ENCODE results near the gene CDH4.

CDH4 gene

DNA sequence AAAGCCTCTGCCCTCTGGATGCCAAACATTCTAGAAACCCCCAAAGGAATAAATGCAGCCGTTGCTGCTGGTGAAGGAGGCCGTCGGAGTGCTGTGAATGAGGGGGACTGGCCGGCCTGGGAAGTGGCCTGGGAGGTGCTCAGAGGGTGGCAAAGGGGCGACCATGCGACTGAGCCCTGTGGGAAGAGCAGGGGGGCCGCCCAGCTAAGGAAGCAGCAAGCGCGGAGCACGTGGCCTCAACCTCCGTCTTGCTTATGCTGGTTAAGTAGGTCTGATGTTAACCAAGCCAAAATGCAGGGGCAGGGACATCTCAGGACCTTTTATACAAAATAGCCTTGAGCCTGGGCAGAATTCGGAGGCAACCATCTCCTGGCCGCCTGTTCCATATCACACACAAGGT is 432.1 kb downstream of the CDH4 start:
- no peak for DNase-seq

- no peak for DNase-seq
Observed at GRCh38 chr20:61684583-61685235, 432.6 kb downstream of the CDH4 start.

DNA sequence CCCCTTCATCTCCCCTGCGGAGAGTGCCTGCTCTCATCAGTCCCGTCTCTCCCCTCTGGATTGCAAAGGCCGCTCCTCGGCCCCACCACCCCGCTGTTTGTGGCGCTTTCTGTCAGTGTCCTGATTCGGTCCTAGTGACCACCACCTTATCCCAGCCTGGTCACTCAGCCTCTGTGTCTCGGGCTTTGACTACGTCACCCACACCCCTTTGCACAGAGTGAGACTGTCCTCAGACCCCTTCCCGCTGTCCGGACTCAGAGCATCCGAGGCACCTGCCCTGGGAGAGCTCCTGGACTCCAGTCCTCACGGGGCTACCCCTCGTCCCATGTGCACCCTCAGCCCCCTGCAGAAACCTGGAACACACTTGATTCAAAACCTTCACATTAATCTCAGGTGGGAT is 433.4 kb downstream of the CDH4 start:
- no peak for DNase-seq

GRCh38 chr20:61686051-61686936 is 434.2 kb downstream of the CDH4 start:
- no peak for DNase-seq

DNA sequence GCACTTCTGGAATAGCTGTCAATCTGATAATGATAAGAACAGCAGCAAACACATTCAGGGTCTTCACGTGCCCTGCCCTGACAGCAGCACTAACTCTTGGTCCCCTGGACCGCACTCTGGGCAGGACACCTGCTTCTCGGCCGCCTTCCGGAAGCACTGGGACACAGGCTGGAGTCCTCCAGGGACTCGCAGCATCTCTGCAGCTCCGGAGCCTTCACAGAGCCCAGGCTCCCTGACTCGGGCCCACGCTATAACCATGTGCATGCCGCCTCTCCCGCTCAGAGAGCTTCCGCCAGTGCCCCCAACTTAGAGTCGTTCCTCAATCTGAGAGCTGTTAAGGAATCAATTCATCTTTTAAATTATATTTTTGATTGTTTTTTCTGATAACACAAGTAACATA is 436.4 kb downstream of the CDH4 start:
- DNase-seq, result no peak

DNA sequence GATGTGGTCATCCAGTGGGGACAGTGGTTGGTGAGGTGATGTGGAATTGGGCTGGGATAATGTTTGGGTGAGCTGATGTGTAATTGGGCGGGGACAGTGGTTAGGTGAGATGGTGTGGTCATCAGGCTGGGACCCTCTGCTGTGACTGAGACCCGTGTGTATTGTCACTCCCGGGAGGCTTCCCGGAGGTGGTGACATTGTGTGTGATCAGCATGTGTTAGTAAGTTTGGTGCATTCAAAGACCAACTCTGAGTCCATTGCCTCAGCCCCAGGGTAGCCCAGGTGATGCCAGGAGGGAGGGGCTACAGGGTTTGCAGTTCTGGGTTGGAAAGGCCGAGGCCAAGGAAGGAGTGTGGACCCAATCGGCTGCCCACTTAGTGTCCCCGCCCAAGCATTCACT is 438.1 kb downstream of the CDH4 start:
- no peak for DNase-seq

DNA sequence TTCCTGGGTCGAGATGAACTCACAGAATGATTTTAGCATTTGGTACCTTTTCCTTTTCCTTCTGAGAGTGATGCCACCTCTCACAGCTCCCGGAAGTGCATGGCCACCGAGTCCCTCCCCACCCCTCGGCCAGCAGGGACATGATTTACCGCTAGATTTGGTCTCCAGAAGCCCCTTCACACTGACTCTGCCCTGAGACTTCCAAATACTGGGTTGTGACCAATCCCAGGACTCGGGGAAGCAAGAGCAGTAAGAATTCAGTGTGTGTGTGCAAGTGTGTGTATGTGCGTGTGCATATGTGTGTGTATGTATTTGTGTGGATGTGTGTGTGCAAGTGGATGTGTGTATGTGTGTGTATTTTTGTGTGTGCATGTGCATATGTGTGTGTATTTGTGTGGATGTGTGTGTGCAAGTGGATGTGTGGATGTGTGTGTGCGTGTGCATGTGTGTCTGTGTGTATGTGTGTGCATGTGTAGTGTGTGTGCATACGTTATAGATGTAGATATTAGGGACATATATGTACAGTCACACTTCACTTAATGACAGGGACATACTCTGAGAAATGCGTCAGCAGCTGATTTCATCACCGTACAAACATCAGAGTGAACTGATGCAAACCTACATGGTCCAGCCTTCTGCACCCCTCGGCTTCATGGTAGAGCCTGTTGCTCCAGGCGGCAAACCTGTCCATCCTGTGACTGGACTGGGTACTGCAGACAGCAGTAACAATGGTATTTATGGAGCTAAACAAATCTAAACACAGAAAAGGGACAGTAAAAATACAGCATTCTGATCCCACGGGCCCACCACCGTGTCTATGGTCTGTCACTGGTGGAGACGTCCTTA is 439.2 kb downstream of the CDH4 start:
- no peak for DNase-seq

- DNase-seq, result no peak
Observed at GRCh38 chr20:61691978-61692377, 439.9 kb downstream of the CDH4 start.

DNA sequence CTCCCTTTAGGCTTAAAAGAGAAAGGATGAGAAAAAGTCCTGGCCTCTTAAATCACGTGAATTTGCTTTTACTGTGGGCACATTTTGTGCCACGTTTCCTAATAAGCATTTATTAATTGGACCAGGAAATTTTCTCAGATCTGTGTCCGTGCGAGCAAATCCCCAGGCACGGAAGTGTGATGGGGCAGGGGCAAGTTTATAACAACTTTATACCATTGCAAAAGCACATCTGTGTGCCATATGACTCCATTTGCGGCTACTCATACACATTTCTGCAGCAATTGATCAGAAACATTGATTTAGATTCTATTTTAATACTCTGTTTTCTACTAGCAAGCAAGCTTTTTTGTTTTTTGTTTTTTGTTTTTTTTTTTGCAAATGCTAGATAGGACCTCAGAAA is 440.4 kb downstream of the CDH4 start:
- DNase-seq, result no peak

DNA sequence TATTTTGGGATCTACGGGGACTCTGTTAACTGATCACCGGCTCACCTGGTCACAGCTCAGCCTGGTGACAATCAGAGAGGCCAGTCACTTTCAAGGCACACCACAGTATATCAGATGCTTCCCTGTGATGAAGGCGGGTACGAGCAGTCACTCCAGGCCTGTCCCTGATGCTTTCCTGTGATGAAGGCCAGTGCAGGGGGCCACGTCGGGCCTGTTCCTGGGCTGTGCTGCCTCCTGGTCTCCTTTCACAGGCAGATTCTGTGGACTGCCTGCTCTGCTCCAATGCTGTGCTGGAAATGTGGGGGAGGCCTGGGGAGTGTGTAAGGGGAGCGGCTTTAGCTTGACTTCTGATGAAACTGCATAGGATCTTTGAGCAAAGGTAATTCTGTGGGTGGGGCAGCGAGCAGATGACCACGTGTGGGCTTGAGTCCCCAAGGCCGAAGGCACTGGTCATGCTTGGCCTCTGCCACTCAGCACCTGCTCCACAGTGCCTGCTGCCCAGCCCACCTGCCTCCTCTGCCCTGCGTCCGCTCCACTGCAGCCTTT is 441.1 kb downstream of the CDH4 start:
- DNase-seq, result no peak

DNA sequence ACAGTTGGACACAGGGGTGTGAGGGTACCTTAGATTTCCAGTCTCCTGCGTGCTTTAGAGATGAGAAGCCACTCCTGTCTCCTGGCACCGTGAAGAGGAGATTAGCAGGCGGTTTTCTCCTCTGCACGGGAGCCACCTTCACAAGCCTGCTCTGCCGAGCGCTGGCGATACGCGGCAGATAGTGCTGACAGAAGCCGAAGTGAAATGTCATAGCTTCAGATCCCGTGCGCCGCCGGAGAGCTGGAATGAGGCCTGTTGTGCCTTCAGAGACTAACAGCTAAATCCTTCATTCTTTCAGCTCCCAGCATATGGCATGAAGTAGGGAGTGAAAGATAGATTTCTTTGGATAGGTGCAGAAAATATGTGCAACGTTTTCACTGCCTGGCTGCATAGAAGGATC is 442.6 kb downstream of the CDH4 start:
- no peak for DNase-seq

DNA sequence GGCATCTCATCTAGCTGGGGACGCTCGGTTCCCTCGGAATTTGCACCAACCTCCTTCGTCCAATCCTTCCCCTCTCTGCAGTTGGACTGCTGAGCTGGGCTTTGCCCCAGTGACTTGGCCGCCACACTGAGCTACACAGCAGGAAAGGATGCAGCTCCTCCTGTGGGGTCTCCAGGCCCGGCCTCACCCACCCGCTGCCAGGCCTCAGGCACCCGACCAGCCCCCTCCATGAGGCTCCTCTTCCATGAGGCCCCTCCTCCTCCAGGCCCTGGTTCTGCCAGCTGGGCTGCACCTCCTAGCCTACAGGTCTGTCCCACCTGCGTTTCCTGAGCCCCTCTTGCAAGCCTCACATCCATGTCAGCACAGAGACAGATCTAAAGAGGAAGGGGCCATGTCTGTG is 443.7 kb downstream of the CDH4 start:
- no peak for DNase-seq

GRCh38 chr20:61696181-61696735 is 444.2 kb downstream of the CDH4 start:
- DNase-seq, result no peak

DNA sequence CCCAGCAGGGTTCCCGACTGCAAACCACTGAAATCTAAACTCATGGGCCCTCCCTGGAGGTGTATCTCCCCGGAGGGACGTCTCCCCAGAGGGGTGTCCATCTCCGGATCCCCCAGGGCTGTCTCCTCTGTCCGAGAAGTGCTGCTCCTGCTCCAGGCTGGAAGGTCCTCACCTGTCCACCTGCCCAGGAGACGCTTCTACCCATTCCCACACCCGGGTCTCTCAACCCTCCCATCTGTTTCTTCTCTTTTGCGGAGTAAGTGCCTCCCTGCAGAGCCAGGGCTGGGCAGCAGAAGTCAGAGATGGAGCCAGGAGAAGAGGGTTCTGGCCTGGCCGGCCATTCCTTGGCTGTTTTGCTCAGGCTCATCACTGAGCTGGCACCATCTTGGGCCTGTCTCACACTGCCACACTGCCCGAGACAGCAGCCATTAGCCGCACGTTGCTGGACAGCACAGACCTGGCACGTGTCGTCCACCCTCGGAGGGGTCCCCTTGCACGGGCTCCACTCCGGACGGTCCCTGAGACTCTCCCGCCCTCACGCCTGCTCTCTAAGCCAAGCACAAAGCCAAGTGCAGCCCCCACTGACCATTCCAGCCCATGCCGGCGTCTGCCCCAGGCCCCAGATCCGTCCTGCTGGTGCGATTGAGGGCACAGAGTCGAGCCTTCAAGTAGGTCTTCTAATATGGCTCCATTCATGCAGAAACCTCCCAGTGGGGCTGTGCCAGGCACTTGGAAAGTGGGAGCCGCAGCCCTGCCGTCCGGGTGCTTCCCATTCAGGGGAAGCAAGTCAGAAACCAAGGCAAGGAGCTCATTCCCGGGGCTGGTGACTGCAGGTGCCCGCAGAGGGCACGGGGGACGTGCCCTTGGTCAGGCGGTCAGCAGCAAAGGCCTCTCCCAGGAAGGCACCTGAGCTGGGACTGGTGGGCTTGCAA is 445.9 kb downstream of the CDH4 start:
- DNase-seq, result no peak

GRCh38 chr20:61698598-61699494 is 446.8 kb downstream of the CDH4 start:
- DNase-seq, result no peak

GRCh38 chr20:61699495-61700374 is 447.7 kb downstream of the CDH4 start:
- no peak for DNase-seq

DNA sequence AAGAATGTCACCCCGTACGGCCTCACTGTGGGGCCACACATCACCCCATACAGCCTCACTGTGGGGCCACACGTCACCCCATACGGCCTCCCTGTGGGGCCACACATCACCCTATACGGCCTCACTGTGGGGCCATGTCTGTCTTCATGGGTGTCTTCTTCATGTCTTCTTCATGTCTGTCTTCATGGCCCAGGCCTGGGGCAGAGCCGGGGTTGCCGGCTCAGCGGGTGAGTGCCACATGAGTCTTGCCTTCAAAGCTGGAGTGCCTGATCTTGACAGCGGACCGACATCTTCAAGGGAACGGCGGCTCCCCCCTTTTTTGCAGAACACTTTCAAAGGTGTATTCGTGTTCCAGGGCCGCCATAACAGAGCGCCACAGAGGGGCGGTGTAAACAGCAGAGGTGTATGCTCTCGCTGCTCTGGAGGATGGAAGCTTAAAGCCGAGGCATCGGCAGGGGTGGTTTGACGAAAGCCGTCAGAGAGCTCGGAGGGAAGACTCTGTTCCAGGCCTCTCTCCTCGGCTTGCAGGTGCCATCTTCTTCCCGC is 448.6 kb downstream of the CDH4 start:
- DNase-seq, result no peak

GRCh38 chr20:61701401-61701800 is 449.3 kb downstream of the CDH4 start:
- DNase-seq, result no peak

- DNase-seq, result no peak
Observed at GRCh38 chr20:61701802-61702201, 449.7 kb downstream of the CDH4 start.

Measured in stimulated activated CD4-positive, alpha-beta T cell treated with anti-CD3 and anti-CD28 coated beads, Interleukin-4, amount 100 ng/mL, for 24 hours (primary cell).